NCI-H2196 (cell line): ENCODE measurements around the gene THSD1.

Experiments
- DNase-seq: peaks from one replicate; lab custom pipeline; 2025; ENCODE audit not compliant: unreplicated experiment; lab: John Stamatoyannopoulos, UW

THSD1 gene, protein sequence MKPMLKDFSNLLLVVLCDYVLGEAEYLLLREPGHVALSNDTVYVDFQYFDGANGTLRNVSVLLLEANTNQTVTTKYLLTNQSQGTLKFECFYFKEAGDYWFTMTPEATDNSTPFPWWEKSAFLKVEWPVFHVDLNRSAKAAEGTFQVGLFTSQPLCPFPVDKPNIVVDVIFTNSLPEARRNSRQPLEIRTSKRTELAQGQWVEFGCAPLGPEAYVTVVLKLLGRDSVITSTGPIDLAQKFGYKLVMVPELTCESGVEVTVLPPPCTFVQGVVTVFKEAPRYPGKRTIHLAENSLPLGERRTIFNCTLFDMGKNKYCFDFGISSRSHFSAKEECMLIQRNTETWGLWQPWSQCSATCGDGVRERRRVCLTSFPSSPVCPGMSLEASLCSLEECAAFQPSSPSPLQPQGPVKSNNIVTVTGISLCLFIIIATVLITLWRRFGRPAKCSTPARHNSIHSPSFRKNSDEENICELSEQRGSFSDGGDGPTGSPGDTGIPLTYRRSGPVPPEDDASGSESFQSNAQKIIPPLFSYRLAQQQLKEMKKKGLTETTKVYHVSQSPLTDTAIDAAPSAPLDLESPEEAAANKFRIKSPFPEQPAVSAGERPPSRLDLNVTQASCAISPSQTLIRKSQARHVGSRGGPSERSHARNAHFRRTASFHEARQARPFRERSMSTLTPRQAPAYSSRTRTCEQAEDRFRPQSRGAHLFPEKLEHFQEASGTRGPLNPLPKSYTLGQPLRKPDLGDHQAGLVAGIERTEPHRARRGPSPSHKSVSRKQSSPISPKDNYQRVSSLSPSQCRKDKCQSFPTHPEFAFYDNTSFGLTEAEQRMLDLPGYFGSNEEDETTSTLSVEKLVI

DNA sequence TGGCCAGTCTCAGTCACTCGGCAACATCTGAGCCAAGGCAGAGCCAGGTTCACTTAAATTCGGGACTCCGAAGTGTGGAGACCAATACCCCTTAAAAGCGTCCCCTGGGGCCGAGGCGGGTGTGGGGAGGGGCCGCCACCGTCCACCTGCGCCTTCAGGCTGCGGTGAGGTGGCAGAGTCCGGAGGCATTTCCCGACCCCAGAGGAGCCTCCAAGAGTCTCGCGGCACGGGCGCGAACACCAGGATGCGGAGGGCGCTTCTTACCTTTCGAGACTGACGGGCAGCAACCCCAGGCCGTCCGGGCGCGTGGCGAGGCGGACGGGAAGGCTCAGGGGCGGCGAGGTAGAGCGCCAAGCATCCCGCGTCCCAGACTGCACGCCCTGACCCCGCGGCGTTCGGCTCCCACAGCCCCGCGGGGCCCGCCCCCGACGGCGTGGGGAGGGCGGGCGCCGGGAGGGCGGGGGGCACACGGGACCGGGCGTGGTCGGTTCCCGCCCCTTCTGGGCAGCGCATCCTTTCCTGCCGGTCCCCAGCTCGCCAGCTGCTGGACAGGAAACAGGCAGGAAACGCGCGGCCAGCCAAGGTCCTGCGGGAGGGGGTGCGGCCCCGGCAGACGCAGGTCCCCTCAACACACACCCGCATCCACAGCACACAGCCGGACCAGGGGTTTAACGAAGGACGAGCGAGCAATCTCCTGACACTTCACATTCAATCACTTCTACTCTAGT, at the start of gene THSD1:
Gene THSD1, minus strand, starts transcription at position 406 of the 728 bp plus-strand sequence. CDS start 3,572 bp downstream, outside the sequence.
- no peak for DNase-seq

DNA sequence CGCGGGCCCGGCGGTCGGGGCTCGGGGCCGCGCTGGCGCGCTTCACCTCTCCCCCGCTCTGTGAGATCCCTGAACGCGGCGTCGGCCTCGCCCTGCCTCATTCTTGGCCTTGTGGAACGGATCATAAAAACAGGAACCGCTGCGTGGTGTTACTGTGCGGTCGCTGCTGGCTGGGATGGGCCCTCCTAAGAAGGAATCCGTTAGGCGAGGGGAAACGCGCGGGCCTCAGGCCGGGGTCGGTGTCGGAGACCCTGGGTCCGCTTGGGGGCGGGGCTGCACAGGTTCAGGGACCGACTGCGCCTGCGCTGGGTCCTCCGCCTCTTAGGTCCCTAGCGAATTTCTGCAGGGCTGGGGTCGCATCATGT, 49.7 kb upstream of the THSD1 start:
- DNase-seq, result peak; percentile 49

DNA sequence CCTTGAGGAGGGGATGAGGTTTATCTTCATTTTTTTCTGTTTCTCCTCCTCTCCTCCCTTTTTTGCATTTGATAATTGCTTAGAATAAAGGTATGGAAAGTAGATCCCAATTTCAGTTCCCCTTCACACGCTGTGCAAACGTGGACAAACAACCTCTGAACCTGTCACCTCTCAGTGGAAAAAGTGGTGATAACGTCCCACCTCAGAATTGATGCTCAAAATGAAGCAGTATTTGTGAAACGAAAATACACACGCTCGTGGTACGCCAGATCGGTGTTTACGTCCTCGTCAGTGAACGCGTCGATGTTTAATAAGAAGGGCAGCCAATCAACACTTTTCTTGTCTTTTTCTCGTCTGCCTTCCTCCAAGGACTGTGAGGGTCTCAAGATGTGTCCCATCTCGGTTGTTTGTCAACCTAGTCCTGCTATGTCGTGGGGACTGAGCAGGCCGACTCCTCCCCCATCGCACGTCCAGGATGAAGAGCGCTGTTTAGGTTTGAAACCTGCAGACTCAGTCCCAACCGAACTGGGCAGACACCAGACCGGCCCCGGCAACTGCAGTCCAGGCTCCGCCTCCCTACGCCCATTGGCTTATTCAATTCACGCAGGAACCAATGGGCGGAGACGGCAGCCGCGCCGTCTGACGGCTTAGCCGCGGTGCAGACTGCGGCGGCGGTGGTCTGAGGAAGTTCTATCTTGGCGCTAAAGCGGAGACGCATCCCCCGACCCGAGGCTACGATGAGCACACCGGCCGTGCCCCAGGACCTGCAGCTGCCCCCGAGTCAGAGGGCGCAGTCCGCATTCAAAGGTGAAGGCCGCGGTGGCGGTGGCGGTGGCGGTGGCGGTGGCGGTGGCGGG, 49.1 kb upstream of the THSD1 start, which contains the start of gene CKAP2:
Gene CKAP2, plus strand, starts transcription at position 659 of the 857 bp plus-strand sequence. Its CDS starts 79 bp downstream, at position 738.
- peak; percentile 78 for DNase-seq

DNA sequence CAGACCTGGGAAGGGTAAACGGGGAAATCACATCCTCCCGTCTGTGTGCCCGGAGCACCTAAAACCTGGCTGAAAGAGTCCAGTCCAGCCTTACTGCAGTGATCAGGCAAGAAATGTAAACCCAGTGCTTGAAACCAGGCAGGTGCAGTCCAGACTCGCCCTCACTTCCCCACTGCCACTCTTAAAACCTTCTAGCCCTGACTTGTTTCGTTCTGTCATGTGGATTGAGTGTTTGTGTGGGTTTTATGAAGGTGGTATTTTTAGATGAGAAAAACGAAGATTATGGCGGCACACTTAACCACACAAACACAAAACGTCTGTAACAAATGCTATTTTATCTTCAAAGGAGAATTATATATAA, 48.5 kb upstream of the THSD1 start:
- no peak for DNase-seq

DNA sequence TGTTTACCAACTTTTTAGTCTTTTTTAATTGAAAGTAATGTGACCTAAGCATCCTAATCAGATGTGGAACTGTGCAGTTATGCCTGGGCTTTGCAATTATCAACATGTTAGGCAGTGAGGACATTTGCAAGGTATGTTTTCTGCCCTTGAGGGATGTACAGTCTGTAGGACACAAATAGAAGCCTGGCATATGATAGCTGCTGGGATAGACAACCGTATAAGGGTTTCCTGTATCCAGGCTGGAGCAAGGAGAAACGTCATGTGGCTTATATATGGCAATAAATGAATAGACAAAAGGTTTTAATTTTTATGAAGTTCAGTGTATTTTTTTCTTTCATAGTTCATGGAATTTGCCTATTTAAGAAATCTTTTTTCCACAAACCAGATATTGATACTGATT, 46.5 kb upstream of the THSD1 start:
- no peak for DNase-seq

DNA sequence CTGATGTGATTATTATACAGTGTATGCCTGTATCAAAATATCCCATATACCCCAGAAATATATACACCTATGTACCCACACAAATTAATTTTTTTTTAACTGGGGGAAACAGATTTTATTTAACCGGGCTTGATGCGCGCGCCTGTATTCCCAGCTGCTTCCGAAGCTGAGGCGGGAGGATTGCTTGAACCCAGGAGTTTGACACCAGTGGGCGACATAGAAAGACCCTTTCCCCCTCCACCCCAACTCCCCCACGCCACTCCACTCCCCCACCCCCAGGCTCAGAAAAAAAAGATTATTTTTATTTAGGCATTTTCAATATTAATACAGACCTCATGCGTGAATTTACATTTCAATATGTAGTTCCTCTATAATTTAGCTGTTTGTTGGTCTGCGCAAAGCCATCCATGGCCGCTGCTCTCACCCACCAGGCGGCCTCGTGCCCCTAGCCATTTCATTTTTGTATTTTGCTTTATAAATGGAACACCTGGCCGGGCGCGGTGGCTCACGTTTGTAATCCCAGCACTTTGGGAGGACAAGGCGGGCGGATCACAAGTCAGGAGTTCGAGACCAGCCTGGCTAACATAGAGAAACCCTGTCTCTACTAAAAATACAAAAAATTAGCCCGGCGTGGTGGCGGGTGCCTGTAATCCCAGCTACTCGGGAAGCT, 45.3 kb upstream of the THSD1 start:
- DNase-seq, result no peak

DNA sequence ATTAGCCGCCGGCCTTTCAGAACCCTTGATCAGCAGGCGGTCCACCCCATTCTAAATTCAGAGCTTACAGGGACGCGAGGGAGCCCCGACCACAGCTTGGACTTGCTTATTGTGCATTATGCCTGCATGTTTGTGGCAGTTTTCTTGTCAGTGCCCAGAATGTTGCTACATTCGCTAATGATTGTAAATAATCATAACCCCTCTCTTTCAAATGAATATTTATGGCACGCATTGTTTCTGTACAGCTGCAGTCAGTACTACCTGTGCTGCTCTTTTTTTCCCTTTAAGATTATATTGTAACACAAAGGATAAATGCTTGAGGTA, 44.8 kb upstream of the THSD1 start:
- no peak for DNase-seq

DNA sequence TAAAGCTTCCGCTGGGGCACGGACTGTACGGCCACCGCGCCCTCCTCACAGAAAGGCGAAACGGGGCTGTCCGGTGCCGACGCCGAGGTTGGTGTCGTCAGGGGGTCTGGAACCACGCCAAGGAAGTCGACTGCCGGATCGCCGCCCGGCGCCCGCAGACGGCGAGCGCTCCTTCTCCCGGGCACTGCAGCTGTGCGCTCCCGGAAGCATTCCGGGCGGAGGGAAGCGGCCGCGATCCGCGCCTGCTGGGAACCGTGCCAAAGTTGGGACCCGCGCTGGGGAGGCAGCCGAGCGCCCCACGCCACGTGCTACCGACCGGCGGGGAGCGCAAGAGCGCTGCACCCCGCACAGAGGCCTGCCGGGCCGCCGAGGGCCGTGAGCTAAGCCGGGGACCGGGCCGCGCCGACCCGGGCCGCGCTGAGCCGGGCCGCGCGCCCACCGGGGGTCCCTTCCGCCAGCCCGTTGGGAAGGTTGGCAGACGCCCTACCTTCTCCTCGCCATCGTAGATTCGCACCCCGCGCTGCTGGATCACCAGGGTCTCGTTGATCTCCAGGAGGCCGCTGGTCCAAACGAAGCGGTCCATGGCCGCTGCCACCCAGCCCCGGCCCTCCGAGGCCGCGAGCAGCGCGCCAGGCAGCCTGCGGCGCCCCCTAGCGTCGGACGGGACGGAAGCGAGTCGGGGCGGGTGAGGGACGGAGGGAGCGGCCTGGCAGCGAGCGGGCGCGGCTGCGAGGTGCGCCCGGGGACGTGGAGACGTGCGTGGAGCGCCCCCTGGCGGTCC, 44.2 kb upstream of the THSD1 start, which contains the start of gene VPS36:
Gene VPS36, minus strand, starts transcription at position 623 of the 781 bp plus-strand sequence. Its CDS starts 40 bp downstream, at position 583.
- peak; percentile 88 for DNase-seq

DNA sequence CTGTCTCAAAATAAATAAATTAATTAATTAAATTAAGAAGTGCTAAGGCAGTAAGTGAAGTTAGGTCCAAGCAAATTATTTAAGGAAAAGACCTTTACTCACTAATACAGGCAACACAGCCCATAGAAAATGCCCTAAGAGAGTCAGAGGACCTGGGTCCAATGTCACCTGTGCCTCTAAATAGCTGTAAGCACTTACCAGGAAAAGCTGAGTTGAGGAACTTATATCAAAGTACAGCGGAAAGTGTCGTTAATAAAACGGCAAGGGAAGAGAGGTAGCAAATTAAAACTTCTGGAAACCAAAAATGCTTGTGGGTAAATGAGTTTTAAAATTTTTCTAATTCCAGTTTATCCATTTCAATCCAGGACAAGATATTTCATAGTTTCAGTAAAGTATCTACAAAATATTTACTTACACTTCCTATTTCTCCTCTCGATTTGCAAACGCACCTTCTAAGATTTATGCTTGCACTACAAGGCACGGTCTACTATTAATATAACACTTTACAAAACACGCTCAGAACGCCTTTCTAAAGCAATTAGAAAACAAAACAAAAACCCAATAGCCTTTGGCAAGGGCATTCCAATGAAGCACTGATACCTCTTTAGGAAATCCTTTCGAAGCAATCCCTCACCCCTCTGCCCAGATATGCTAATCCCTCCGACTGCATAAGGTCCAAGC, 43.5 kb upstream of the THSD1 start:
- no peak for DNase-seq

DNA sequence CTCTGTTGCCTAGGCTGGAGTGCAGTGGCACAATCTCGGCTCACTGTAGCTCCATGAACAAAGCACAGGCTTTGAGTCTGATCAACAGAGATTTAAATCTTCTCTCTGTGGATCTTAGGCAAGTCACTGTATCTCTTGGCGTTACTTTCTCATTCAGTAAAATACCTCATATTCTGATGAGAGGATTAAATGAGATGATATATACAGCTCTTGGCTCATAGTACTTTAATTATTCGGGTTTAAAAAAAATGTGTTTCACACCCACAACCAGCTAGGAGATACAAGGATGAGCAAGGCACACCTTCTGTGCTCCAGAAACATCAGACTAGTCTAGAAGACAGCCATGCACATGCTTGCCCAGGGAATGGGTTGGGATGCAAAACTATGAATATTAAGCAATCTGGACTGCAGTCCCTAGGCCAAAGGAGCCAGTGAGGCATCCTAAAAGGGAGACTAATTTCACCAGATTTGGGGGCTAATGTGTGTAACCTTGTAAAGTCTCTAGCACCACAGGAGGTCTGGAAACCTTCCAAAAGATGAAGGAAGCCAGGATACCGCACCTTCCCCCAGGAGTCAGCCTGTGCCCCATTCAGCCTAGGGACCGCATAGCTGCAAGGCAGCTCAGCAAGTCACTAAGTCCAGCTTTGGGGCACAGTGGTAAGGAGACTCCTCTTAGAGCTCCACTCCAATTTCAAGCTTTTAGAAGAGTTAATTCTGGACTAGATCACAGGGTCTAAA, 42.0 kb upstream of the THSD1 start:
- DNase-seq, result no peak

DNA sequence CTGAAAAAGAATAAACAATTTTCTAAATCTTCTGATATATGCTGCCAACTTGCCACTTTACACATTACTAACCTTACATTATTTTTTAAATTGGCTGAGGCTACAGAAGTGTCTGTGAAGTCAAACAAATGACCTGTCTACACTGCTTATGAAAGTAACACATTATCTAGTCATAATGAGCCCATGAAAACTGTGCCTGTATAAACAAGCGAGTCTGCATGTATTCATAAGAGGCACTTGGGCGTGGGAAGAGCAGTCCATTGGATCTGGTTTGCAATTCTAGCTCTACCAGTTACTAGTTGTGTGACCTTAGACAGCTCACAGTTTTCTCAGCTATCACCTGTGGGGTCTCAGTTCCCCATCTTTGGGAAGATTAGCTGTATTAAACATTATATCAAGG, 41.4 kb upstream of the THSD1 start:
- DNase-seq, result no peak

DNA sequence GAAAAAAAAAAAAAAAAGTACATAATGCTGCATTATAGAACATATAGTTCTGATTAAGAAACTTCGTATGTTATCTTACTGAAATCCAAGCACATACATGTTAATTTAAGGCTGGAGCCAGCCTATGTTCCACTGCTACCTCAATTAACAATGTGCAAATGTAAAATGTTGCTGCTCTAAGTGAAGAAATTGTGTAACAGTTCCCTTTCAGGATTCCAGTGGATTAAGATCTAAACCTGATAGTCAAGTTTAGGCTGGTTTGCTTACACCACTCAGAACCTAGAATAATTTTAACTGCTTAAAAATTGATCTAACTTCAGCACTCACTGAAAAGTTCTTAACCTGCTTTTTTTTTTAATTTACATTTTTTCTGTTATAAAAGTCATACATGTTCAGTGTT, 40.3 kb upstream of the THSD1 start:
- DNase-seq, result no peak

DNA sequence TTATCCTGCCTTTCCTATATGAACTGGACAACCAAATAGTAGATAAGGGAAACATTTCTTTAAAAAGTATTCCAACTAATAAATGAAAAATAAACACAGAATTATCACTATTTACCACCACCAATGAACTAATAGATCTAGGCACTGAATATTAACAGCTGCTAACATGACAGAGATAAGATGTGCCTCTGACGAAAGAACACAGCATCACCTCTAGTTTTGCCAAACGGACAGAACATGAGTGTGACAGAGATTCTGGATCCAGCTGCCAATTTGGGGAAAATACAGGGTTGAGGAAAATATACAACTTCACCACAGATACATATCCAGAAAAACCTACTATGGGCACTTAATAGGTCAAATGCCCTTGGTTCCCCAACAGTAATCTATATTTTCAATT, 26.5 kb upstream of the THSD1 start:
- DNase-seq, result no peak

DNA sequence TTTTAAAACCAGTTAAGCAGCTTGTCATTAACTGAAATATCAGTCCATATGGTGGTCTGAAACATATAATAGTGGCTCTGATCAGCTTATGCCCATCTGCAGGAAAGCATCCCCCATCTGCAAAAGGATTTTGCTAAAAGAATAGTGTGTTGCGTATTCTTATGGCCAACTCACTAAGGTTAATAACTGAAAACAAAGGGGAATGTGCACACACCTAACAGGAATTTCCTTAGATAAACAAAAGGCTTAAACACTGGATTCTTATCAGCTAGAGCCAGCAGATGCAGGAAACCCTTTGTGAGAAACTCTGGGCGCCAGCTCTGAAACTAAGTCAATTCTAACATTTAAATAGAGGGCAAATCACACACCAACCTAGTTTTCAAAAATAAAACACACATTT, 22.3 kb upstream of the THSD1 start:
- no peak for DNase-seq

DNA sequence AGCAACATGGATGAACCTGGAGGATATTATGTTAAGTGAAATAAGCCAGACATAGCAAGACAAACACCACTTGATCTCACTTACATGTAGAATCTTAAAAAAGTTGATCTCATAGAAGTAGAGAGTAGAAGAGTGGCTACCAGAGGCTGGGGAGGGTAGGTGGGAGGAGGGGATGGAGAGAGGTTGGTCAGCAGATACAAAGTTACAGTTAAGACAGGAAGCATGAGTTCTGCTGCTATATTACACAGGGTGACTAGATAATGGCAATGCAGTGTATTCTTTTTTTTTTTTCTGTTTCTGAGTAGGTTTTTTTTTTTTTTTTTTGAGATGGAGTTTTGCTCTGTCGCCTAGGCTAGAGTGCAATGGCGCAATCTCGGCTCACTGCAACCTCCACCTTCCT, 15.2 kb upstream of the THSD1 start:
- no peak for DNase-seq

DNA sequence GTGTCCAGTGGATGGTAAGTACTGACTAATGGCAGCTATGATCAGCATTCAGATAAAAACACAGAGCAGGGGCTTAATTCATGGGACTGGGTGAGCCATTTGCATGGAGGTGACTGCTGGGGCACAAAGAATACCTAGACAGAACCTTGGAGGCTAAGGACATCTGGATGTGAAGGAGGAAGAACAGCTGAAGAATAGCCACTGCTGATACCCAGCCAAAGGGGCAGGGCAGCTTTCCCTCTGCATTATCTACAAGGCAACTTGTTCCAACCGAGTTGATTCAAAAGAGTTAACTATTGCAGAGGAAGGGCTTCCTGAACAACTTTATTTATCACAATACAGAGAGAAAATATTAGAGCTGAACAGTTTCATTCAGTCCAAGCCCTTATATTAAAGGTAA, 13.1 kb upstream of the THSD1 start:
- DNase-seq, result no peak

DNA sequence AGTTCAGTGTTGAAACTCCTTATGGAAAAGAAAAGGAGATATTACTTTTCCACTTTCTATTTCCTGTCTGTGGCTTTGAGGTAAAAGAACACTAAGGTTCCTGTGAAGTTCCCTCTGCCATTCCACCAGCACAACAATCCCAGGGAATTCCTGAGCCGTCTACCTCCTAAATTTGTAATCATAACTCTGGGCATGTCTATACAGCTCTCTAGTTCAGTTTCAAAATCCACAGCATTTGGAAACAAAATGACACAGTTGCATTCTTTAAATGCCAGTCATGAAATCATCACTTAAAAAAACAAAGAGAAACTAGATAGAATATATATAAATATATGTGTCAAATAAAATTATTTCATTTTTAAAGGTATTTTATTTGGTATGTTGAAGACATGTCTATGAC, 9.0 kb upstream of the THSD1 start:
- DNase-seq, result no peak

DNA sequence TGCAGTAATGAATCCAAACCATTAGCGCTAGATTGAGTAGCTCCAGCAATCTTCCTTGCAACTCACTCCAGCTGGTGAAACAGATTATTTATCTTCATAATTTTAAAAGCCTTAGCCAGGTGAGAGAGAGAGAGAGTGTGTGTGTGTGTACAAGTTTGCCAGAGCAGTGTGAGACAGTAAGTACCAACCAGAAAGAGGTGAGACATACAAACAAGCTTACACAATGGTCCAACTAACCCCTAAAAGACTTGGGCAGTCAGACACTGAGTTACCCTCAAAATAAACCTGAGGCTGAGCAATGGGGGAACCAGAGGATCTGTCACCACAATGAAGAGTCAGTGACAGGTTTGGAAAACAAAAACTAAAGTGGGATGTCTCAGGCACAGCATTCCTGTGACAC, 8.1 kb upstream of the THSD1 start:
- DNase-seq, result no peak
